B cell (primary cell): ENCODE results near the gene RAB3A. TPM values are rescaled to one million over a fixed set of nuclear protein-coding genes. Genes with fewer than 3 reads are reported as not detected.

ENCODE experiments used
- ATAC-seq: fragments of 200-7000 bp; cut with Tn5 transposase; one replicate; pipeline ENCODE4 v1.10.0; 2021; ENCODE audit warnings: low read depth, mild to moderate bottlenecking, moderate number of reproducible peaks, moderate library complexity
- CTCF ChIA-PET: fragments of 350-600 bp; sonication (Branson Sonifier 250); formaldehyde crosslinking; loops from one replicate; lab custom pipeline; 2021; ENCODE audit warnings: antibody characterized with exemption, inconsistent platforms; lab: Charles Lee
- POLR2A ChIA-PET: fragments of 350-600 bp; sonication (Branson Sonifier 250); formaldehyde crosslinking; loops from one replicate; lab custom pipeline; 2021; ENCODE audit warnings: antibody characterized with exemption; lab: Charles Lee
- DNase-seq: peaks from one replicate; pipeline ENCODE4 v3.0.0; 2013
- H2AFZ ChIP-seq: 2 replicates; pipeline ENCODE4 v1.6.1; 2012; ENCODE audit warnings: mild to moderate bottlenecking, low read depth, low read length; ENCODE audit not compliant: insufficient read depth, poor library complexity, severe bottlenecking
- H3K27ac ChIP-seq, 2 donors: 1 replicate in 1 of 2; 2 replicates in 1 of 2; pipeline ENCODE4 v1.5.1; 2012 to 2013; ENCODE audit warnings: low read length in 2 of 2, mild to moderate bottlenecking in 2 of 2, moderate library complexity in 1 of 2
- H3K27me3 ChIP-seq, 4 experiments: fragments of 200-600 bp in 1 of 4; sonication (generic) in 1 of 4; replicated peaks in 1 of 4; 1 replicate in 2 of 4; 2 replicates in 2 of 4; pipeline versions ENCODE4 v1.6.1 to v1.7.0; 2013 to 2016; ENCODE audit warnings: low read length in 3 of 4, mild to moderate bottlenecking in 2 of 4, mixed read lengths in 1 of 4, moderate library complexity in 1 of 4; ENCODE audit not compliant: insufficient read depth in 4 of 4, control insufficient read depth in 3 of 4; ENCODE audit errors: control extremely low read depth in 1 of 4
- H3K36me3 ChIP-seq, 2 experiments: replicated peaks in 1 of 2; 1 replicate in 1 of 2; 2 replicates in 1 of 2; pipeline versions ENCODE4 v1.6.1 to v1.7.1; 2013; ENCODE audit warnings: low read length in 1 of 2; ENCODE audit not compliant: insufficient read depth in 2 of 2, control insufficient read depth in 1 of 2; ENCODE audit errors: control extremely low read depth in 1 of 2, extremely low read depth in 1 of 2
- H3K4me1 ChIP-seq, 2 donors: fragments of 200-600 bp in 1 of 2; sonication (generic) in 1 of 2; 1 replicate in 1 of 2; 2 replicates in 1 of 2; pipeline versions ENCODE4 v1.5.1 to v1.6.1; 2013 to 2017; ENCODE audit warnings: low read length in 2 of 2; ENCODE audit not compliant: control insufficient read depth in 2 of 2, insufficient read depth in 2 of 2
- H3K4me2 ChIP-seq: replicated peaks from 2 replicates; pipeline ENCODE3; 2012; ENCODE audit warnings: mild to moderate bottlenecking, low read depth, low read length; ENCODE audit not compliant: poor library complexity, severe bottlenecking
- H3K4me3 ChIP-seq, 5 experiments: fragments of 200-600 bp in 1 of 5; sonication (generic) in 1 of 5; 1 replicate in 3 of 5; 2 replicates in 2 of 5; pipeline versions ENCODE4 v1.5.1 to v1.7.0; 2011 to 2016; ENCODE audit warnings: low read length in 4 of 5, mild to moderate bottlenecking in 4 of 5, low read depth in 2 of 5, control low read depth in 1 of 5, moderate library complexity in 1 of 5; ENCODE audit not compliant: insufficient read depth in 1 of 5; ENCODE audit errors: control extremely low read depth in 1 of 5, extremely low read depth in 1 of 5
- H3K79me2 ChIP-seq: fragments of 200-600 bp; sonication (generic); one replicate; pipeline ENCODE4 v1.6.0; 2016; ENCODE audit warnings: low read length; ENCODE audit not compliant: control insufficient read depth, insufficient read depth
- H3K9ac ChIP-seq: fragments of 200-600 bp; sonication (generic); 2 replicates; pipeline ENCODE4 v1.6.1; 2017; ENCODE audit warnings: mild to moderate bottlenecking, low read length, moderate library complexity
- H3K9me3 ChIP-seq, 3 donors: one replicate each; pipeline versions ENCODE4 v1.6.1 to v1.7.1; 2013; ENCODE audit warnings: low read length in 2 of 3; ENCODE audit not compliant: control insufficient read depth in 2 of 3, insufficient read depth in 1 of 3; ENCODE audit errors: control extremely low read depth in 1 of 3
- H4K20me1 ChIP-seq: 2 replicates; pipeline ENCODE4 v1.6.0; 2012; ENCODE audit warnings: mild to moderate bottlenecking, low read length; ENCODE audit not compliant: insufficient read depth, control insufficient read depth, poor library complexity, severe bottlenecking
- H3K27ac Mint-ChIP-seq: one replicate; pipeline ENCODE4 v1.8.0; 2021; ENCODE audit warnings: mixed read lengths
- H3K27me3 Mint-ChIP-seq: one replicate; pipeline ENCODE4 v1.8.0; 2021; ENCODE audit warnings: mixed read lengths
- H3K4me1 Mint-ChIP-seq: one replicate; pipeline ENCODE4 v1.8.0; 2021; ENCODE audit warnings: mixed read lengths
- H3K4me3 Mint-ChIP-seq: one replicate; pipeline ENCODE4 v1.8.0; 2021; ENCODE audit warnings: mixed read lengths
- H3K9me3 Mint-ChIP-seq: one replicate; pipeline ENCODE4 v1.8.0; 2022; ENCODE audit warnings: mixed read lengths; ENCODE audit not compliant: insufficient read depth
- CTCF ChIP-seq: fragments of 200-600 bp; IDR thresholded peaks from one replicate; pipeline ENCODE4 v1.8.0; 2022; ENCODE audit warnings: antibody characterized with exemption, mild to moderate bottlenecking
- EZH2 ChIP-seq: IDR thresholded peaks from 2 replicates; pipeline ENCODE4 v1.6.1; 2012; ENCODE audit warnings: borderline replicate concordance, low read depth, mild to moderate bottlenecking, moderate library complexity, low read length; ENCODE audit not compliant: insufficient read depth, poor library complexity, severe bottlenecking
- WGBS: methylation state at CpG from one replicate; pipeline ENCODE4 v1.1.5; 2013; ENCODE audit warnings: missing lambda C conversion rate; ENCODE audit not compliant: insufficient coverage; 5-methylcytosine and 5-hydroxymethylcytosine counted together
- intact Hi-C: fragments of 100-400 bp; cut with micrococcal nuclease; formaldehyde crosslinking; loops from one replicate; pipeline ENCODE4 v1.10.0; 2022
- polyA plus RNA-seq: library from polyadenylated mRNA; depleted of rRNA; stranded (reverse); fragments of >200 nt; gene quantifications from 2 replicates; pipeline ENCODE4 v1.2.3, GENCODE V29; 2012
- total RNA-seq, 2 donors: library from RNA; stranded (reverse); fragments of 120-200 nt in 1 of 2; gene quantifications; 1 replicate in 1 of 2; 2 replicates in 1 of 2; pipeline versions ENCODE4 v1.2.3 to v1.2.4, GENCODE V29; 2013 to 2022

RAB3A gene
- total and polyA plus RNA-seq, 2 donors (not counting 1 experiment from before 2014, with no cell fraction given) = 7.7 to 10.4 TPM

GRCh38 chr19:18165794-18166544 is 37.9 kb downstream of the RAB3A start:
- CTCF ChIA-PET = interaction anchor here (0.6 to 6.4 kb wide), 9 partner anchors 18 to 203 kb away, joined by 3 to 37 read pairs (median 4); partner anchors contain the start of gene MPV17L2
- ATAC-seq = no peak
- Histone ChIP-seq H3K9ac (no peak overlapping the region), H4K20me1 (no peaks in the 10 kb centered on the region), H3K79me2 (peaks cover 8% of the 10 kb centered on the region), H2AFZ (no peak overlapping the region), H3K4me3 (no peak overlapping the region), H3K36me3 (peaks cover 0 to 29% of the 10 kb centered on the region in 2 experiments), H3K4me1 (peaks cover 34 to 46% of the 10 kb centered on the region in 2 donors), H3K27ac (no peak overlapping the region), H3K27me3 (no peaks in the 10 kb centered on the region), H3K4me2 (no peak overlapping the region), H3K9me3 (peaks cover 0 to 14% (median 0%) of the 10 kb centered on the region in 3 donors)
- POLR2A ChIA-PET = interaction anchor here (0.9 kb wide), 1 partner anchor 17 kb away, joined by 5 read pairs; no protein-coding TSS in a partner anchor
- no peak for TF ChIP-seq EZH2
- no peak for TF ChIP-seq CTCF
- Mint-ChIP-seq H3K9me3 (no peaks in the 10 kb centered on the region), H3K4me1 (peaks cover 36% of the 10 kb centered on the region), H3K4me3 (no peak overlapping the region), H3K27me3 (no peaks in the 10 kb centered on the region), H3K27ac (no peak overlapping the region)
- WGBS = over 99% methylated on average over 11 of the region's 15 CpGs
- intact Hi-C loops = no loop called here
- DNase-seq = no peak

- ChIA-PET CTCF (interaction anchor here (1.1 to 6.4 kb wide), 7 partner anchors 17 to 89 kb away, joined by 3 to 37 read pairs (median 4); partner anchors contain the start of gene MPV17L2), POLR2A (interaction anchor here (1.0 to 2.9 kb wide), 2 partner anchors 13 to 28 kb away, joined by 3 to 17 read pairs; no protein-coding TSS in a partner anchor)
- DNase-seq (no peak), ATAC-seq (no peak)
- Histone ChIP-seq H3K9me3 (peaks cover 0 to 5% (median 0%) of the 10 kb centered on the region in 3 donors), H3K9ac (no peak overlapping the region), H3K4me2 (no peak overlapping the region), H3K4me1 (peaks cover 27 to 36% of the 10 kb centered on the region in 2 donors), H3K4me3 (no peak overlapping the region), H3K27ac (no peak overlapping the region), H4K20me1 (no peaks in the 10 kb centered on the region), H3K27me3 (no peaks in the 10 kb centered on the region), H3K79me2 (peaks cover 8% of the 10 kb centered on the region), H2AFZ (no peak overlapping the region), H3K36me3 (peaks cover 0 to 29% of the 10 kb centered on the region in 2 experiments)
- intact Hi-C loops = no loop called here
- H3K4me1 Mint-ChIP-seq = peaks cover 23% of the 10 kb centered on the region
- H3K4me3 Mint-ChIP-seq = no peak overlapping the region
- H3K9me3 Mint-ChIP-seq = no peaks in the 10 kb centered on the region
- no peak overlapping the region for H3K27ac Mint-ChIP-seq
- WGBS = 100% methylated on average over 3 of the region's 7 CpGs
- H3K27me3 Mint-ChIP-seq = no peaks in the 10 kb centered on the region
- TF ChIP-seq EZH2 (no peak), CTCF (no peak)
These were observed 39.8 kb downstream of the RAB3A start for GRCh38 chr19:18164072-18164471.
